H1 (cell line): Measurements from ENCODE around the gene OR2A12. TPM values are rescaled to one million over a fixed set of nuclear protein-coding genes. Genes with fewer than 3 reads are reported as not detected.
"Not testable (repeated sequence)": the region's sequence is repeated elsewhere in the genome, so short reads cannot be mapped to it uniquely, and the experiment has no call there.

Experiments
- CTCF ChIA-PET: fragments of 300-600 bp; sonication (Branson Sonifier 250); formaldehyde crosslinking; loops from one replicate; lab custom pipeline; 2021; ENCODE audit not compliant: partially characterized antibody; lab: Charles Lee
- POLR2A ChIA-PET: fragments of 300-600 bp; sonication (Branson Sonifier 250); formaldehyde crosslinking; loops from one replicate; lab custom pipeline; 2021; ENCODE audit warnings: inconsistent platforms; ENCODE audit not compliant: partially characterized antibody; lab: Charles Lee
- DNase-seq, 2 experiments: peaks; one replicate each; pipeline versions ENCODE4 v3.0.0 to v3.0.0-alpha.2; 2010 to 2022; ENCODE audit warnings: low spot score in 2 of 2, low read depth in 1 of 2, mixed read lengths in 1 of 2
- FAIRE-seq: peaks from 2 replicates; lab custom pipeline; 2011; peaks lifted over from hg19 to GRCh38; lab: Jason Lieb, UNC
- H2AFZ ChIP-seq: 2 replicates; pipeline ENCODE4 v1.8.1; 2012; ENCODE audit warnings: low read length, inconsistent platforms
- H2AK5ac ChIP-seq: 2 replicates; pipeline ENCODE4 v1.6.1; 2013; ENCODE audit warnings: low read depth, low read length
- H2BK120ac ChIP-seq: replicated peaks from 2 replicates; pipeline ENCODE3; 2013; ENCODE audit warnings: low read depth, low read length, inconsistent platforms
- H2BK12ac ChIP-seq: 2 replicates; pipeline ENCODE4 v1.6.1; 2013; ENCODE audit warnings: low read depth, low read length
- H2BK15ac ChIP-seq: 2 replicates; pipeline ENCODE4 v1.6.1; 2013; ENCODE audit warnings: low read length
- H2BK20ac ChIP-seq: 2 replicates; pipeline ENCODE4 v1.6.1; 2013; ENCODE audit warnings: low read length
- H2BK5ac ChIP-seq: 2 replicates; pipeline ENCODE4 v1.6.1; 2013; ENCODE audit warnings: low read depth, low read length
- H3K14ac ChIP-seq: 2 replicates; pipeline ENCODE4 v1.6.1; 2013; ENCODE audit warnings: inconsistent platforms; ENCODE audit not compliant: insufficient read length
- H3K18ac ChIP-seq: 2 replicates; pipeline ENCODE4 v1.6.1; 2013; ENCODE audit warnings: low read length; ENCODE audit errors: extremely low read depth
- H3K23ac ChIP-seq: 2 replicates; pipeline ENCODE4 v1.6.1; 2013; ENCODE audit warnings: inconsistent platforms; ENCODE audit not compliant: insufficient read length
- H3K23me2 ChIP-seq: 2 replicates; pipeline ENCODE4 v1.6.1; 2013; ENCODE audit warnings: low read depth, low read length
- H3K27ac ChIP-seq: 2 replicates; pipeline ENCODE4 v1.6.1; 2011; ENCODE audit warnings: low read depth, low read length, inconsistent platforms
- H3K27me3 ChIP-seq, 4 experiments: replicated peaks in 1 of 4; 1 replicate in 1 of 4; 2 replicates in 3 of 4; pipeline versions ENCODE4 v1.6.1 to v1.8.1; 2011 to 2013; ENCODE audit warnings: low read length in 3 of 4, mild to moderate bottlenecking in 3 of 4, inconsistent platforms in 2 of 4, mixed read lengths in 2 of 4, moderate library complexity in 1 of 4; ENCODE audit not compliant: control insufficient read depth in 3 of 4, insufficient read depth in 3 of 4; ENCODE audit errors: extremely low read depth in 1 of 4
- H3K36me3 ChIP-seq, 4 experiments: 2 replicates each; pipeline versions ENCODE4 v1.6.1 to v1.8.1; 2011 to 2013; ENCODE audit warnings: mild to moderate bottlenecking in 4 of 4, low read length in 3 of 4, moderate library complexity in 2 of 4, control low read depth in 1 of 4, inconsistent platforms in 1 of 4; ENCODE audit not compliant: insufficient read depth in 4 of 4, control insufficient read depth in 2 of 4
- H3K4ac ChIP-seq: replicated peaks from 2 replicates; pipeline ENCODE3; 2013; ENCODE audit warnings: low read length, low read depth, mixed read lengths, inconsistent platforms; ENCODE audit not compliant: insufficient read length
- H3K4me1 ChIP-seq, 4 experiments: replicated peaks in 1 of 4; 1 replicate in 1 of 4; 2 replicates in 3 of 4; pipeline versions ENCODE4 v1.6.1 to v1.8.1; 2011 to 2013; ENCODE audit warnings: low read length in 3 of 4, inconsistent platforms in 2 of 4, mixed read lengths in 1 of 4; ENCODE audit not compliant: insufficient read depth in 4 of 4, control insufficient read depth in 3 of 4
- H3K4me2 ChIP-seq, 2 experiments: 2 replicates each; pipeline versions ENCODE4 v1.6.1 to v1.8.1; 2011 to 2013; ENCODE audit warnings: low read depth in 2 of 2, low read length in 2 of 2, control low read depth in 1 of 2, inconsistent platforms in 1 of 2, mild to moderate bottlenecking in 1 of 2; ENCODE audit not compliant: insufficient read depth in 1 of 2
- H3K4me3 ChIP-seq, 4 experiments: fragments of 200-600, 300-600 bp in 1 of 4; sonication (generic), shearing (Covaris generic), sonication (Bioruptor Twin) in 1 of 4; 2 replicates each; pipeline versions ENCODE4 v1.5.1 to v1.8.1; 2011 to 2016; ENCODE audit warnings: low read length in 4 of 4, low read depth in 3 of 4, control low read depth in 2 of 4, inconsistent platforms in 2 of 4, mild to moderate bottlenecking in 2 of 4, mixed read lengths in 1 of 4, moderate library complexity in 1 of 4; ENCODE audit not compliant: insufficient read depth in 2 of 4; ENCODE audit errors: extremely low read depth in 1 of 4
- H3K56ac ChIP-seq: replicated peaks from 2 replicates; pipeline ENCODE3; 2013; ENCODE audit warnings: low read depth, mild to moderate bottlenecking, mixed read lengths, low read length, inconsistent platforms; ENCODE audit not compliant: insufficient read length
- H3K79me1 ChIP-seq: 2 replicates; pipeline ENCODE4 v1.6.1; 2013; ENCODE audit warnings: low read depth, low read length, control low read depth
- H3K79me2 ChIP-seq, 2 experiments: 2 replicates each; pipeline versions ENCODE4 v1.6.1 to v1.8.1; 2012 to 2013; ENCODE audit warnings: low read length in 2 of 2, mild to moderate bottlenecking in 2 of 2, inconsistent platforms in 1 of 2; ENCODE audit not compliant: insufficient read depth in 2 of 2, control insufficient read depth in 1 of 2
- H3K9ac ChIP-seq, 4 experiments: replicated peaks in 1 of 4; 1 replicate in 1 of 4; 2 replicates in 3 of 4; pipeline versions ENCODE4 v1.6.1 to v1.8.1; 2011 to 2013; ENCODE audit warnings: low read depth in 3 of 4, low read length in 3 of 4, control low read depth in 2 of 4, mild to moderate bottlenecking in 2 of 4, moderate library complexity in 2 of 4, inconsistent platforms in 1 of 4; ENCODE audit errors: extremely low read depth in 1 of 4
- H3K9me3 ChIP-seq, 2 experiments: 2 replicates each; pipeline versions ENCODE4 v1.6.1 to v1.8.1; 2012 to 2013; ENCODE audit warnings: mild to moderate bottlenecking in 2 of 2, moderate library complexity in 2 of 2, control low read depth in 1 of 2, inconsistent platforms in 1 of 2, low read depth in 1 of 2, low read length in 1 of 2, mixed read lengths in 1 of 2; ENCODE audit not compliant: insufficient read depth in 2 of 2
- H4K20me1 ChIP-seq, 2 experiments: replicated peaks in 1 of 2; 2 replicates each; pipeline versions ENCODE3 to v1.8.1; 2011 to 2013; ENCODE audit warnings: inconsistent platforms in 2 of 2, low read length in 2 of 2, mild to moderate bottlenecking in 1 of 2; ENCODE audit not compliant: insufficient read depth in 2 of 2, control insufficient read depth in 1 of 2
- H4K5ac ChIP-seq: 2 replicates; pipeline ENCODE4 v1.6.1; 2013; ENCODE audit warnings: low read length, low read depth, mixed read lengths, inconsistent platforms; ENCODE audit not compliant: insufficient read length
- H4K8ac ChIP-seq: 2 replicates; pipeline ENCODE4 v1.8.0; 2013; ENCODE audit warnings: mild to moderate bottlenecking, moderate library complexity, low read length, inconsistent platforms; ENCODE audit not compliant: insufficient read depth; ENCODE audit errors: extremely low read depth
- H4K91ac ChIP-seq: replicated peaks from 2 replicates; pipeline ENCODE3; 2013; ENCODE audit warnings: low read length, mixed read lengths, inconsistent platforms; ENCODE audit not compliant: insufficient read length
- E2F6 ChIP-seq: IDR thresholded peaks from 2 replicates; pipeline ENCODE4 v1.6.1; 2012; ENCODE audit warnings: inconsistent platforms
- EP300 ChIP-seq, 2 experiments: IDR thresholded peaks; 1 replicate in 1 of 2; 2 replicates in 1 of 2; pipeline ENCODE4 v1.6.1; 2011 to 2012; ENCODE audit warnings: low read depth in 2 of 2, low read length in 2 of 2, mild to moderate bottlenecking in 2 of 2, borderline replicate concordance in 1 of 2, inconsistent platforms in 1 of 2, moderate library complexity in 1 of 2
- GTF2F1 ChIP-seq: IDR thresholded peaks from 2 replicates; pipeline ENCODE4 v1.6.1; 2012; ENCODE audit warnings: low read depth, low read length, improper control_type of control experiment, borderline replicate concordance
- MAX ChIP-seq: IDR thresholded peaks from 2 replicates; pipeline ENCODE4 v1.6.1; 2012; ENCODE audit warnings: inconsistent platforms
- POLR2AphosphoS5 ChIP-seq: IDR thresholded peaks from 2 replicates; pipeline ENCODE4 v1.6.1; 2011; ENCODE audit warnings: low read depth, low read length
- RBBP5 ChIP-seq: IDR thresholded peaks from 2 replicates; pipeline ENCODE4 v1.7.1; 2012; ENCODE audit warnings: low read depth, mild to moderate bottlenecking, inconsistent platforms, low read length, moderate library complexity, borderline replicate concordance
- WGBS, 2 experiments: shearing (Covaris generic) in 1 of 2; methylation state at CpG; one replicate each; pipeline versions ENCODE4 v1.1.6 to v1.1.7; 2013 to 2015; ENCODE audit warnings: low lambda C conversion rate in 2 of 2, mixed read lengths in 2 of 2, inconsistent platforms in 1 of 2, low coverage in 1 of 2, missing lambda C conversion rate in 1 of 2; ENCODE audit not compliant: insufficient replicate concordance in 2 of 2, insufficient coverage in 1 of 2, insufficient read length in 1 of 2; ENCODE audit errors: extremely low coverage in 1 of 2, missing lambda C conversion rate in 1 of 2; 5-methylcytosine and 5-hydroxymethylcytosine counted together
- polyA plus RNA-seq, 7 experiments: library from polyadenylated mRNA; depleted of rRNA in 3 of 7; stranded (reverse) in 5 of 7; unstranded in 2 of 7; fragments of >200 nt in 5 of 7; fragments of 200-250 nt in 2 of 7; gene quantifications; 1 replicate in 5 of 7; 2 replicates in 1 of 7; 4 replicates in 1 of 7; pipeline versions ENCODE4 v1.2.1 to v1.2.3, GENCODE V29; 2011 to 2013; ENCODE audit warnings: missing spikeins in 2 of 7, mixed read lengths in 2 of 7
- total RNA-seq: library from RNA; stranded (reverse); fragmentation: NEBNext Ultra II Directional; extraction: Animal tissue kit (Norgen Biotek cat#: 25700); gene quantifications from 2 replicates; pipeline ENCODE4 v1.2.1, GENCODE V29; 2021

Gene OR2A12
- total and polyA plus RNA-seq, 2 of the 8 experiments (the other 6 are each of a cell fraction or from before 2014, with no cell fraction given): not detected

- TF ChIP-seq E2F6 (no peak), EP300 (IDR thresholded peaks at IDR 0.05; ENCODE audit: borderline replicate concordance in 1 of 2, low read depth in 2 of 2, low read length in 2 of 2) (no peak), MAX (no peak), POLR2AphosphoS5 (no peak), RBBP5 (no peak), GTF2F1 (no peak)
These were observed 36.0 kb upstream of the OR2A12 start (continued) for GRCh38 chr7:144050093-144050492.

GRCh38 chr7:144050884-144051283 lies 35.2 kb upstream of the OR2A12 start:
- H3K56ac ChIP-seq, H3K4me1 ChIP-seq, H3K79me2 ChIP-seq, H4K8ac ChIP-seq, H3K14ac ChIP-seq, H4K5ac ChIP-seq, H3K23me2 ChIP-seq, H2BK15ac ChIP-seq, H3K36me3 ChIP-seq, H2AFZ ChIP-seq, H3K23ac ChIP-seq, H2AK5ac ChIP-seq, DNase-seq, H2BK20ac ChIP-seq, FAIRE-seq, H3K9ac ChIP-seq, H4K20me1 ChIP-seq, POLR2A ChIA-PET, H2BK5ac ChIP-seq, H3K18ac ChIP-seq, H3K4ac ChIP-seq, H3K9me3 ChIP-seq, H3K4me2 ChIP-seq, H3K4me3 ChIP-seq, H3K27me3 ChIP-seq, H2BK12ac ChIP-seq, H2BK120ac ChIP-seq, H4K91ac ChIP-seq, H3K27ac ChIP-seq, H3K79me1 ChIP-seq: not testable (repeated sequence)
- WGBS, 2 experiments: 93% methylated on average over 8 of the region's 8 CpGs; no CpG with 5 or more reads in 1 of the 2 experiments
- CTCF ChIA-PET: interaction anchor here (1.5 kb wide), 1 partner anchor 12 kb away, joined by 3 read pairs; no protein-coding TSS in a partner anchor
